Measurements from ENCODE around the gene NCOR2. TPM values are rescaled to one million over a fixed set of nuclear protein-coding genes. Genes with fewer than 3 reads are reported as not detected.

Gene NCOR2
- total RNA-seq, 1 experiment from 2014 or later, result 325 TPM

DNA sequence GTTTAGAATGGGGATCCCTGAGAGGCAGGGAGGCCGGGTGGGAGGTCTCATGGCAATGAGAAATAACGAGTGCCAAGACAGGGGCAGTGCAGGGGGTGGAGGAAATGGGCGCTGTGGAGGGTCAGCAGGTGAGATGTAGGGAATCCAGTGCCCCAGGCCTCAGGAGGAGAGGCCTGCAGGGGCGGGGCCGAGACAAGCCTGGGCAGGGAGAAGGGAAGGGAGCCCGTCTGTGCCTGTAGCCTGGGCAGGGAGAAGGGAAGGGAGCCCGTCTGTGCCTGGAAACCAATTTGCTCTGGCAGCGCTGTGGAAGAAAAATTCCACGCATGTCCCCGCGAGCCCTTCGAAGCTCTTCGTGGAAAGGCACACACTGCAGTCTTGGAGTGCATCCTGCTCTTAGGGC, 10.6 kb upstream of the NCOR2 start:
- H3K4me1 Mint-ChIP-seq (ENCODE audit: low read depth, unreplicated experiment), result peaks cover 14% of the 10 kb centered on the region
- H3K9me3 Mint-ChIP-seq (ENCODE audit: low read depth, unreplicated experiment), result peaks cover 5% of the 10 kb centered on the region
- H3K27ac Mint-ChIP-seq (ENCODE audit: unreplicated experiment), result no peak overlapping the region
- CTCF ChIA-PET, result no interaction called here
- H3K36me3 Mint-ChIP-seq (ENCODE audit: insufficient read depth, unreplicated experiment), result no peaks in the 10 kb centered on the region
- TF ChIP-seq, protein P1, sequence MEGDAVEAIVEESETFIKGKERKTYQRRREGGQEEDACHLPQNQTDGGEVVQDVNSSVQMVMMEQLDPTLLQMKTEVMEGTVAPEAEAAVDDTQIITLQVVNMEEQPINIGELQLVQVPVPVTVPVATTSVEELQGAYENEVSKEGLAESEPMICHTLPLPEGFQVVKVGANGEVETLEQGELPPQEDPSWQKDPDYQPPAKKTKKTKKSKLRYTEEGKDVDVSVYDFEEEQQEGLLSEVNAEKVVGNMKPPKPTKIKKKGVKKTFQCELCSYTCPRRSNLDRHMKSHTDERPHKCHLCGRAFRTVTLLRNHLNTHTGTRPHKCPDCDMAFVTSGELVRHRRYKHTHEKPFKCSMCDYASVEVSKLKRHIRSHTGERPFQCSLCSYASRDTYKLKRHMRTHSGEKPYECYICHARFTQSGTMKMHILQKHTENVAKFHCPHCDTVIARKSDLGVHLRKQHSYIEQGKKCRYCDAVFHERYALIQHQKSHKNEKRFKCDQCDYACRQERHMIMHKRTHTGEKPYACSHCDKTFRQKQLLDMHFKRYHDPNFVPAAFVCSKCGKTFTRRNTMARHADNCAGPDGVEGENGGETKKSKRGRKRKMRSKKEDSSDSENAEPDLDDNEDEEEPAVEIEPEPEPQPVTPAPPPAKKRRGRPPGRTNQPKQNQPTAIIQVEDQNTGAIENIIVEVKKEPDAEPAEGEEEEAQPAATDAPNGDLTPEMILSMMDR (IDR thresholded peaks at IDR 0.05; ENCODE audit: unreplicated experiment), result no peak
- no peaks in the 10 kb centered on the region for H3K27me3 Mint-ChIP-seq (ENCODE audit: unreplicated experiment)
- DNase-seq, result no peak
- BruUV-seq (replicated peaks), result no TSS peak
- no peak overlapping the region for H3K4me3 Mint-ChIP-seq (ENCODE audit: low read depth, unreplicated experiment)
- intact Hi-C loops (cut with micrococcal nuclease; ENCODE audit: unreplicated experiment), result loop anchor here (5.0 kb wide), 1 partner anchor 104 kb away; no protein-coding TSS in a partner anchor

DNA sequence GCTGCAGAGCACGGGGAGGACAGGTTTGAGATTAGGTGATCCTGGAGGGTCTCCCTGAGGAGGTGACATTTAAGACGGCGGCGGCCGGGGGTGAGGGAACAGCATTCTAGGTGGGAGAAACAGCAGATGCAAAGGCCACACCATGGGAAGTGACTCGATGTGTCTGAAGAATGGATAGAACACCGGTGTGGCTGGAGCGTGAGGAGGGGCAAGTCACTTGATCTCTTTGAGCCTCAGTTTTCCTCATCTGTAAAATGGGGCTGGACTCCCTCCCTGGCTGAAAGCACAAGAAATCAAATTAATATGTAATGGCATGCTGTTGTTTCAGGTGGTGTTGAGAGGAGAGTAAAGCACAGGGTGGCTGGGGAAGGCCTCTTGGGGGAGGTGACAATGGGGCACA, 10.0 kb upstream of the NCOR2 start:
- H3K9me3 Mint-ChIP-seq (ENCODE audit: low read depth, unreplicated experiment), result peaks cover 5% of the 10 kb centered on the region
- no peak overlapping the region for H3K27ac Mint-ChIP-seq (ENCODE audit: unreplicated experiment)
- no peaks in the 10 kb centered on the region for H3K27me3 Mint-ChIP-seq (ENCODE audit: unreplicated experiment)
- H3K36me3 Mint-ChIP-seq (ENCODE audit: insufficient read depth, unreplicated experiment), result no peaks in the 10 kb centered on the region
- H3K4me3 Mint-ChIP-seq (ENCODE audit: low read depth, unreplicated experiment), result no peak overlapping the region
- CTCF ChIA-PET, result no interaction called here
- intact Hi-C loops (cut with micrococcal nuclease; ENCODE audit: unreplicated experiment), result loop anchor here (5.0 kb wide), 1 partner anchor 105 kb away; no protein-coding TSS in a partner anchor
- TF ChIP-seq, protein P1 (IDR thresholded peaks at IDR 0.05; ENCODE audit: unreplicated experiment), result no peak
- DNase-seq, result no peak
- H3K4me1 Mint-ChIP-seq (ENCODE audit: low read depth, unreplicated experiment), result peaks cover 14% of the 10 kb centered on the region
- no TSS peak for BruUV-seq (replicated peaks)

DNA sequence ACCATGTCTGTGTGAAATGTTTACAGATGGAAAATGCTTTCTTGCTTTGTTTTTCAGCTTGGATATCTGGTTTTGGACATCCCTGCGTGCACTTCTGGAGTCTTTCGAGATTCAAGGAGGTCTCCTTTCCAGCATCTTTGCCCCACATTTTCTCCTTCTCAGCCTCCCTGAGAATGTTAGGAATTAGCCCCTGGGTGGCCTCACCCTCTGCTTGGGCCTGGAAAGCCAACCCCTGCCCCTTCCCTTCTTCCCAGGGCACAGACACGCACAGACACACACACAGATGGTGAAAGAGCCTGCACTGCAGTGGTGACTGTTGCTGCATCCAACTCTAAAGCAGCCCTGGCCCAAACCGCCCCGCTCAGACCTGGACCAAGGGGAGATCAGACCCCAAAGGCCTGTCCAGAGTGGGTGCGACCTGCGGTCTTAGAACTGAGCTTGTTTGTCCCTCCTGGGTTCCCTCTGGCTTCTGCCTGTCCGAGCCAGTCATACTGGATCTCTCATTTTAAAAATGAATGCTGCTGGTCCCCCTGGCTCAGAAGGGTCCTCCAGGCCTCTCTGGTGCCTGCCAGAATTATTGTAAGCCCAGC, 8.7 kb upstream of the NCOR2 start:
- CTCF ChIA-PET, result no interaction called here
- H3K4me1 Mint-ChIP-seq (ENCODE audit: low read depth, unreplicated experiment), result peaks cover 7% of the 10 kb centered on the region
- H3K36me3 Mint-ChIP-seq (ENCODE audit: insufficient read depth, unreplicated experiment), result no peaks in the 10 kb centered on the region
- no peaks in the 10 kb centered on the region for H3K27me3 Mint-ChIP-seq (ENCODE audit: unreplicated experiment)
- H3K4me3 Mint-ChIP-seq (ENCODE audit: low read depth, unreplicated experiment), result no peak overlapping the region
- intact Hi-C loops (cut with micrococcal nuclease; ENCODE audit: unreplicated experiment), result loop anchor here (5.0 kb wide), 1 partner anchor 106 kb away; no protein-coding TSS in a partner anchor
- DNase-seq, result no peak
- BruUV-seq (replicated peaks), result no TSS peak
- no peak overlapping the region for H3K27ac Mint-ChIP-seq (ENCODE audit: unreplicated experiment)
- H3K9me3 Mint-ChIP-seq (ENCODE audit: low read depth, unreplicated experiment), result peaks cover 5% of the 10 kb centered on the region
- TF ChIP-seq, protein P1 (IDR thresholded peaks at IDR 0.05; ENCODE audit: unreplicated experiment), result no peak

DNA sequence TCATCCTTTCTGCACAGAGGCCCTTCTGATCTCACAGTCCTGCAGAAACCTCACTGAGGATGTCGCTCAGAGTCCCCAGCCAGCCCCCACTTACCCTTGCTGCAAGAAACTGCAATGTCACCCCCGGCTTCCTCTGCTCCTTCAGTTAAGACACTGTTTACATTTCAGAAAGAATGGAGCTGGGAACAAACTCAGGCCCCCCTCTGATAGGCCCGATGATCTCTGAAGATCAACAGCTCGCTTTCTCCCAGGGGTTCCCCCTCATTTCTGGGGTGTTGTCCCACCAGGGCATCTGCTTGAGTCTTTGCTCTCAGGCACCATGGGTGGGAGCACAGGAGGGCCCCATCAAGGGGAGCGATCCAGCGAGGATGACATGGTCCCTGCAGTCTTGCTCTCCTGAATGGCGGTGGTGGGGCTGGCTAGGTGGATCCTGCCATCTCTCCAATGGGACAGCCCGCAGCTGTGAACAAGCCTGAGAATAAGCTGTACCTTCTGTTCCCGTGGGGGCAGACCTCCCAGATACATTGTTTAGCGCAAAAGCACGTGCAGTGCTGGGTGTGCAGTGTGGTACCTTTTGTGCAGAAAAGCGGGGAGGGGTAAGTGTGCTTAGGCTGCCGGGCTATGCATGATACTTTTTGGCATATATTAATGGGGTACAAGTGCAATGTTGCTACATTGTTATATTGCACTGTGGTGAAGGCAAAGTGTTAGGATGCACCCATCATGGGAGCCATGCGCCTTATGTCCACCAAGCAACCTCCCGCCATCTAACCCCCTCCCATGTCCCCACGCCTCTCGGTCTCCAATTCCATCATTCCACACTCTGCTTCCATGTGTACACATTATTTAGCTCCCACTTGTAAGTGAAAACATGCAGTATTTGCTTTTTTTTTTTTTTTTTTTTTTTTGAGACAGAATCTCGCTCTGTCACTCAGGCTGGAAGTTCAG, 6.7 kb upstream of the NCOR2 start:
- no peaks in the 10 kb centered on the region for H3K27me3 Mint-ChIP-seq (ENCODE audit: unreplicated experiment)
- CTCF ChIA-PET, result interaction anchor here (0.6 to 0.7 kb wide), 2 partner anchors 20 to 143 kb away, joined by 3 to 4 read pairs; no protein-coding TSS in a partner anchor
- no peaks in the 10 kb centered on the region for H3K9me3 Mint-ChIP-seq (ENCODE audit: low read depth, unreplicated experiment)
- no peaks in the 10 kb centered on the region for H3K36me3 Mint-ChIP-seq (ENCODE audit: insufficient read depth, unreplicated experiment)
- peaks cover 5% of the 10 kb centered on the region for H3K4me1 Mint-ChIP-seq (ENCODE audit: low read depth, unreplicated experiment)
- no TSS peak for BruUV-seq (replicated peaks)
- no peak overlapping the region for H3K4me3 Mint-ChIP-seq (ENCODE audit: low read depth, unreplicated experiment)
- intact Hi-C loops (cut with micrococcal nuclease; ENCODE audit: unreplicated experiment), result no loop called here
- H3K27ac Mint-ChIP-seq (ENCODE audit: unreplicated experiment), result no peak overlapping the region
- TF ChIP-seq, protein P1 (IDR thresholded peaks at IDR 0.05; ENCODE audit: unreplicated experiment), result no peak
- no peak for DNase-seq

Data from Calu3 (cell line).